ENCODE measurements around the gene NOC4L. TPM values are rescaled to one million over a fixed set of nuclear protein-coding genes. Genes with fewer than 3 reads are reported as not detected.

NOC4L gene
- polyA plus RNA-seq, 1 of the 3 experiments (the other 2 are of a cell fraction), result 12.9 TPM

DNA sequence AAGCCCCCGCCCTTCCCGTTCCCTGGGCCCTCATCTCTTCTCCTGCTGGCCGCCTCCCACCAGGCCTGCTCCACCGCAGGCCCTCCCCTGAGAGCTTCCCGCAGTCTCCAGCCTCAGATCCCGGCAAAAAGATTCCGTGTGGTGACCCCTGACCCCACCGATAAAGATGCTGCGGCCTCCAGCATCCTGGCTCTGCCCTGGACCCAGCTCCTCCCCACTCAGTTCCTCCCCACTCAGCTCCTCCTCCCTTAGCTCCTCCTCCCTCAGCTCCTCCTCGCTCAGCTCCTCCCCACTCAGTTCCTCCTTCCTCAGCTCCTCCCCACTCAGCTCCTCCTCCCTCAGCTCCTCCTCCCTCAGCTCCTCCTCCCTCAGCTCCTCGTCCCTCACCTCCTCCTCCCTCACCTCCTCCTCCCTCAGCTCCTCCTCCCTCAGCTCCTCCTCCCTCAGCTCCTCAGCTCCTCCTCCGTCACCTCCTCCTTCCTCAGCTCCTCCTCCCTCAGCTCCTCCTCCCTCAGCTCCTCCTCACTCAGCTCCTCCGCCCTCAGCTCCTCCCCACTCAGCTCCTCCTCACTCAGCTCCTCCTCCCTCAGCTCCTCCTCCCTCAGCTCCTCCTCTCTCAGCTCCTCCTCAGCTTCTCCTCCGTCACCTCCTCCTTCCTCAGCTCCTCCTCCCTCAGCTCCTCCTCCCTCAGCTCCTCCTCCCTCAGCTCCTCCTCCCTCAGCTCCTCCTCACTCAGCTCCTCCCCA, 17.0 kb downstream of the NOC4L start:
- no peak overlapping the region for H3K4me2 ChIP-seq
- no peak overlapping the region for H2AFZ ChIP-seq (ENCODE audit: low read depth)
- H4K20me1 ChIP-seq (ENCODE audit: insufficient read depth), result no peaks in the 10 kb centered on the region
- no peak overlapping the region for H3K4me3 ChIP-seq (ENCODE audit: low read depth in 2 of 2, low read length in 1 of 2)
- no peaks in the 10 kb centered on the region for H3K79me2 ChIP-seq (ENCODE audit: insufficient read depth)
- H3K27ac ChIP-seq (ENCODE audit: low read depth in 2 of 2, low read length in 1 of 2), result no peak overlapping the region
- no peaks in the 10 kb centered on the region for H3K36me3 ChIP-seq (replicated peaks in 1 of 2; ENCODE audit: control insufficient read depth in 1 of 2, insufficient read depth in 2 of 2, low read length in 1 of 2)
- H3K4me1 ChIP-seq (ENCODE audit: control insufficient read depth in 1 of 2, insufficient read depth in 2 of 2, low read depth in 1 of 2, low read length in 1 of 2), result peaks cover 0 to 2% of the 10 kb centered on the region in 2 experiments; a peak in 1 of 4 replicates
- peak; percentile 51 for DNase-seq
- TF ChIP-seq SMC3 (IDR thresholded peaks at IDR 0.05; ENCODE audit: low read depth, low read length), result no peak
- no peak for TF ChIP-seq RXRA (IDR thresholded peaks at IDR 0.05; ENCODE audit: borderline replicate concordance, low read depth)
- TF ChIP-seq, protein P1, sequence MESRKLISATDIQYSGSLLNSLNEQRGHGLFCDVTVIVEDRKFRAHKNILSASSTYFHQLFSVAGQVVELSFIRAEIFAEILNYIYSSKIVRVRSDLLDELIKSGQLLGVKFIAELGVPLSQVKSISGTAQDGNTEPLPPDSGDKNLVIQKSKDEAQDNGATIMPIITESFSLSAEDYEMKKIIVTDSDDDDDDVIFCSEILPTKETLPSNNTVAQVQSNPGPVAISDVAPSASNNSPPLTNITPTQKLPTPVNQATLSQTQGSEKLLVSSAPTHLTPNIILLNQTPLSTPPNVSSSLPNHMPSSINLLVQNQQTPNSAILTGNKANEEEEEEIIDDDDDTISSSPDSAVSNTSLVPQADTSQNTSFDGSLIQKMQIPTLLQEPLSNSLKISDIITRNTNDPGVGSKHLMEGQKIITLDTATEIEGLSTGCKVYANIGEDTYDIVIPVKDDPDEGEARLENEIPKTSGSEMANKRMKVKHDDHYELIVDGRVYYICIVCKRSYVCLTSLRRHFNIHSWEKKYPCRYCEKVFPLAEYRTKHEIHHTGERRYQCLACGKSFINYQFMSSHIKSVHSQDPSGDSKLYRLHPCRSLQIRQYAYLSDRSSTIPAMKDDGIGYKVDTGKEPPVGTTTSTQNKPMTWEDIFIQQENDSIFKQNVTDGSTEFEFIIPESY (IDR thresholded peaks at IDR 0.05; ENCODE audit: borderline replicate concordance, low read depth), result no peak
- TF ChIP-seq TEAD4 (IDR thresholded peaks at IDR 0.05; ENCODE audit: borderline replicate concordance, insufficient read depth), result no peak
- TF ChIP-seq, protein P2, sequence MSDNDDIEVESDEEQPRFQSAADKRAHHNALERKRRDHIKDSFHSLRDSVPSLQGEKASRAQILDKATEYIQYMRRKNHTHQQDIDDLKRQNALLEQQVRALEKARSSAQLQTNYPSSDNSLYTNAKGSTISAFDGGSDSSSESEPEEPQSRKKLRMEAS (IDR thresholded peaks at IDR 0.05; ENCODE audit: low read depth), result no peak
- POLR2A ChIA-PET, result interaction anchor here (0.8 kb wide), 1 partner anchor 14 kb away, joined by 3 read pairs; no protein-coding TSS in a partner anchor
- H3K9ac ChIP-seq, result no peak overlapping the region
- peaks cover 17% of the 10 kb centered on the region for H3K27me3 ChIP-seq (ENCODE audit: insufficient read depth)
- no peaks in the 10 kb centered on the region for H3K9me3 ChIP-seq
- CTCF ChIA-PET, result interaction anchor here (0.7 to 5.3 kb wide), 5 partner anchors 8 to 259 kb away, joined by 3 to 33 read pairs (median 3); no protein-coding TSS in a partner anchor
- no peaks in the 10 kb centered on the region for H3K9me2 ChIP-seq
- peaks cover 17% of the 10 kb centered on the region for H3F3A ChIP-seq (replicated peaks; ENCODE audit: insufficient read depth)
- WGBS (ENCODE audit: low lambda C conversion rate), result 42% methylated on average over 13 of the region's 14 CpGs

DNA sequence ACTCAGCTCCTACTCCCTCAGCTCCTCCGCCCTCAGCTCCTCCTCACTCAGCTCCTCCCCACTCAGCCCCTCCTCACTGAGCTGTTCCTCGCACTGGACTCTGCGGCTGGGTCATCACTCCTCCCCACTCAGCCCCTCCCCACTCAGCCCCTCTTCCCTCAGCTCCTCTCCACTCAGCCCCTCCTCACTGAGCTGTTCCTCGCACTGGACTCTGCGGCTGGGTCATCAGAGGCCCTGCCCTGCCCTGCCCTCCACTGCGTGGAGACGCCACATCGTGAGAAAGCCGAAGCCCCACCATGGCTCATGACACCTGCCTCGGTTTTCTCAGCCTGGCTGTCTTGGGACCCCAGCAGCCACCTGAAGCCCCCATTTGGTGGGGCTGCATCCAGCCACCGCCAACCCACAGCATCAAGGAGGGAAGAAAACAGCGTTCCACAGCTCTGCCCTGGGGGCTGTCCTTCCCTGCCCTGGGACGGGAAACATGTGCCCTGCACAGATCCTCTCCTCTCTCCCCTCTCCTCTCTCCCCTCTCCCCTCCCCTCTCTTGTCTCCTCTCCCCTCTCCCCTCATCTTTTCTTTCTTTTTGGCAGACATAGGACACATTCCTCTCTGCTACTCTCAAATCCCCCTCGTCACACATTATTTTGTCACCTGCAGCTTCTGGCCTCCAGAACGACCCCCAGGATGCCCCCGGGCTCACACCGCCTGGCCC, 17.7 kb downstream of the NOC4L start:
- Histone ChIP-seq H3K9me3 (no peaks in the 10 kb centered on the region), H3K4me1 (ENCODE audit: control insufficient read depth in 1 of 2, insufficient read depth in 2 of 2, low read depth in 1 of 2, low read length in 1 of 2) (peaks cover 0 to 2% of the 10 kb centered on the region in 2 experiments; a peak in 1 of 4 replicates), H3K4me2 (peak overlapping the region; percentile 78; the same call in 1 of the 2 replicates), H3K9ac (no peak overlapping the region), H2AFZ (ENCODE audit: low read depth) (no peak overlapping the region), H3K36me3 (replicated peaks in 1 of 2; ENCODE audit: control insufficient read depth in 1 of 2, insufficient read depth in 2 of 2, low read length in 1 of 2) (no peaks in the 10 kb centered on the region), H3K4me3 (ENCODE audit: low read depth in 2 of 2, low read length in 1 of 2) (peak overlapping the region in 1 of 2 experiments; percentile 37; a peak in 1 of 4 replicates), H3K79me2 (ENCODE audit: insufficient read depth) (no peaks in the 10 kb centered on the region), H3K27me3 (ENCODE audit: insufficient read depth) (peaks cover 17% of the 10 kb centered on the region), H4K20me1 (ENCODE audit: insufficient read depth) (no peaks in the 10 kb centered on the region), H3K27ac (ENCODE audit: low read depth in 2 of 2, low read length in 1 of 2) (no peak overlapping the region), H3K9me2 (no peaks in the 10 kb centered on the region), H3F3A (replicated peaks; ENCODE audit: insufficient read depth) (peaks cover 11% of the 10 kb centered on the region)
- no peak for DNase-seq
- ChIA-PET CTCF (interaction anchor here (0.8 to 5.3 kb wide), 5 partner anchors 8 to 258 kb away, joined by 3 to 33 read pairs (median 3); no protein-coding TSS in a partner anchor), POLR2A (no interaction called here)
- TF ChIP-seq POLR2AphosphoS5 (IDR thresholded peaks at IDR 0.05; ENCODE audit: low read depth, low read length) (no peak), FOXJ3 (CRISPR knock-in tag; IDR thresholded peaks at IDR 0.05) (no peak)
- 19% methylated on average over 16 of the region's 17 CpGs for WGBS (ENCODE audit: low lambda C conversion rate)

Data from SK-N-SH (cell line).